Stomach (tissue), 9 donors: ENCODE results near the gene ANKRD11. TPM values are rescaled to one million over a fixed set of nuclear protein-coding genes. Genes with fewer than 3 reads are reported as not detected.
A peak's percentile ranks its signal among the peaks of the same experiment; 100 is the strongest.

Experiments used
- DNase-seq, 2 donors: peaks; one replicate each; pipeline versions ENCODE4 v3.0.0 to v3.0.0-alpha.2; 2013 to 2019
- H3K27ac ChIP-seq, 5 donors: fragments of 200-600 bp in 4 of 5; sonication (generic) in 4 of 5; one replicate each; pipeline ENCODE4 v1.5.1; 2013 to 2019; ENCODE audit warnings: mild to moderate bottlenecking in 1 of 5, moderate library complexity in 1 of 5
- H3K27me3 ChIP-seq, 3 donors: fragments of 200-600 bp; sonication (generic); one replicate each; pipeline ENCODE4 v1.5.1; 2017 to 2019; ENCODE audit warnings: mixed run types in 1 of 3
- H3K36me3 ChIP-seq, 4 donors: fragments of 200-600 bp; sonication (generic); 1 replicate in 3 of 4; 2 replicates in 1 of 4; pipeline ENCODE4 v1.5.1; 2016 to 2019
- H3K4me1 ChIP-seq, 4 donors: fragments of 200-600 bp; sonication (generic); one replicate each; pipeline ENCODE4 v1.5.1; 2016 to 2019
- H3K4me3 ChIP-seq, 4 donors: fragments of 200-600 bp; sonication (generic) in 3 of 4; one replicate each; pipeline ENCODE4 v1.5.1; 2016 to 2019; ENCODE audit warnings: mild to moderate bottlenecking in 1 of 4
- H3K9me3 ChIP-seq, 4 donors: fragments of 200-600 bp; sonication (generic); one replicate each; pipeline ENCODE4 v1.5.1; 2016 to 2019
- EP300 ChIP-seq: sonication (generic); formaldehyde crosslinking; IDR thresholded peaks from one replicate; pipeline ENCODE4 v1.6.1; 2017; ENCODE audit warnings: antibody characterized with exemption
- POLR2A ChIP-seq, 4 donors: fragments of 450-650 bp; IDR thresholded peaks; one replicate each; pipeline ENCODE4 v1.6.1; 2016; ENCODE audit warnings: antibody characterized with exemption in 4 of 4, control low read depth in 2 of 4, mild to moderate bottlenecking in 1 of 4, moderate library complexity in 1 of 4
- POLR2AphosphoS5 ChIP-seq, 3 donors: sonication (generic); formaldehyde crosslinking; IDR thresholded peaks; one replicate each; pipeline ENCODE4 v1.6.1; 2016; ENCODE audit warnings: antibody characterized with exemption in 3 of 3
- WGBS, 5 donors: extraction: QIAGEN DNeasy Blood & Tissue Kit in 3 of 5; methylation state at CpG; one replicate each; pipeline versions ENCODE4 v1.1.5 to v1.1.7; 2013 to 2018; 5-methylcytosine and 5-hydroxymethylcytosine counted together
- intact Hi-C: fragments of 100-400 bp; cut with DNase I; formaldehyde crosslinking; loops from one replicate; pipeline ENCODE4 v1.15.1; 2023; ENCODE audit warnings: low total_unique reads
- polyA plus RNA-seq, 3 donors: library from polyadenylated mRNA; stranded (reverse); fragments of 200-250 nt; gene quantifications; one replicate each; pipeline ENCODE4 v1.2.3, GENCODE V29; 2013
- total RNA-seq, 5 donors: library from RNA; depleted of rRNA; stranded (reverse); fragments of >200 nt; gene quantifications; one replicate each; pipeline versions ENCODE4 v1.1.0 to v1.2.3, GENCODE V29; 2014 to 2016
- TF ChIP-seq, protein P1 (sequence below), 7 experiments: fragments of 450-650 bp in 4 of 7; fragments of 200-600 bp in 3 of 7; sonication (generic) in 3 of 7; IDR thresholded peaks; one replicate each; pipeline ENCODE4 v1.5.1; 2016 to 2019; ENCODE audit warnings: antibody characterized with exemption in 7 of 7, control low read depth in 2 of 7, mild to moderate bottlenecking in 1 of 7
- donor health status: healthy with polysubstance abuse.
- donor health status: Bipolar disorder and iron deficiency.
- donor health status: healthy.

ANKRD11 gene
- total and polyA plus RNA-seq, 8 donors = 25.4 to 350 (median 88.7) TPM

DNA sequence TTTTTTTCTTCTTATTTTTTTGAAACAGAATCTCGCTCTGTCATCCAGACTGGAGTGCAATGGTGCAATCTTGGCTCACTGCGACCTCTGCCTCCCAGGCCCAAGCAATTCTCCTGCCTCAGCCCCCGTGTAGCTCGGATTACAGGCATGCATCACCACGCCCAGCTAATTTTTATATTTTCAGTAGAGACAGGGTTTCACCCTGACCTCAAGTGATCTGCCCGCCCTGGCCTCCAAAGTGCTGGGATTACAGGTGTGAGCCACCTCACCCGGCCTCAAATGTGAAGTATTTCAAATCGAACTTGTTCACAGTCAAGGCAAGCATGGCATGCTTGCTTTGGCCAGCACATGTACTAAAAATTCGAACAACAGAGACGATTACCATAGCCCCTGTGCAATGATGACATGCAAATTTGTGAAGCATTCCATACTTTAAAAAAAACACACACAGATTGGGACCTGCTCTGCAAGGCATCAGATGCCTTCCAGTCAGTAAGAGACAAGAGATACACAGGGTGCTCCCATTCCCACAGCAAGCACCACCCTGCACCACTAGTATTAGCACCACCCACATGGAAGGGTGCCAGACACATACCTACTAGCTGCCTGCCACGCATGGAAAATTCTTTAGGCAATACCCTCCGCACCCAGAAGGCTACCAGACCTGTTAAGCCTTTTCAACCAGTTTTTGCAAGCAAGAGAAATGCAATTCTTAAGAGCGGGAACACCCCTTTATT lies 47.2 kb downstream of the ANKRD11 start:
- Histone ChIP-seq H3K9me3 (no peaks in the 10 kb centered on the region), H3K36me3 (no peaks in the 10 kb centered on the region), H3K4me3 (no peak overlapping the region), H3K27me3 (no peaks in the 10 kb centered on the region), H3K27ac (peak overlapping the region in 4 of 5 donors; percentile 23 to 63 (median 41)), H3K4me1 (peaks cover 58 to 99% (median 85%) of the 10 kb centered on the region in 4 donors)
- WGBS, 5 donors = 37 to 40% (median 38%) methylated on average over 13 of the region's 13 CpGs
- peak; percentile 71 to 86 for DNase-seq
- TF ChIP-seq EP300 (no peak), POLR2AphosphoS5 (IDR thresholded peaks at IDR 0.05) (peak in 1 of 3 donors; percentile 12)
- TF ChIP-seq, protein P1, sequence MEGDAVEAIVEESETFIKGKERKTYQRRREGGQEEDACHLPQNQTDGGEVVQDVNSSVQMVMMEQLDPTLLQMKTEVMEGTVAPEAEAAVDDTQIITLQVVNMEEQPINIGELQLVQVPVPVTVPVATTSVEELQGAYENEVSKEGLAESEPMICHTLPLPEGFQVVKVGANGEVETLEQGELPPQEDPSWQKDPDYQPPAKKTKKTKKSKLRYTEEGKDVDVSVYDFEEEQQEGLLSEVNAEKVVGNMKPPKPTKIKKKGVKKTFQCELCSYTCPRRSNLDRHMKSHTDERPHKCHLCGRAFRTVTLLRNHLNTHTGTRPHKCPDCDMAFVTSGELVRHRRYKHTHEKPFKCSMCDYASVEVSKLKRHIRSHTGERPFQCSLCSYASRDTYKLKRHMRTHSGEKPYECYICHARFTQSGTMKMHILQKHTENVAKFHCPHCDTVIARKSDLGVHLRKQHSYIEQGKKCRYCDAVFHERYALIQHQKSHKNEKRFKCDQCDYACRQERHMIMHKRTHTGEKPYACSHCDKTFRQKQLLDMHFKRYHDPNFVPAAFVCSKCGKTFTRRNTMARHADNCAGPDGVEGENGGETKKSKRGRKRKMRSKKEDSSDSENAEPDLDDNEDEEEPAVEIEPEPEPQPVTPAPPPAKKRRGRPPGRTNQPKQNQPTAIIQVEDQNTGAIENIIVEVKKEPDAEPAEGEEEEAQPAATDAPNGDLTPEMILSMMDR (IDR thresholded peaks at IDR 0.05) = no peak
- intact Hi-C loops = no loop called here

- intact Hi-C loops = no loop called here
- Histone ChIP-seq H3K27ac (peak overlapping the region in 4 of 5 donors; percentile 23 to 63 (median 41)), H3K36me3 (no peaks in the 10 kb centered on the region), H3K4me1 (peaks cover 55 to 99% (median 86%) of the 10 kb centered on the region in 4 donors), H3K4me3 (no peak overlapping the region), H3K9me3 (no peaks in the 10 kb centered on the region), H3K27me3 (no peaks in the 10 kb centered on the region)
- TF ChIP-seq POLR2A (IDR thresholded peaks at IDR 0.05) (no peak), POLR2AphosphoS5 (IDR thresholded peaks at IDR 0.05) (no peak), EP300 (no peak)
- TF ChIP-seq, protein P1 (IDR thresholded peaks at IDR 0.05) = no peak
- WGBS, 5 donors = 31 to 48% (median 42%) methylated on average over 10 of the region's 10 CpGs
- DNase-seq = no peak
These were observed 47.8 kb downstream of the ANKRD11 start for GRCh38 chr16:89442588-89442987.

GRCh38 chr16:89439659-89440058 lies 50.7 kb downstream of the ANKRD11 start:
- no peak overlapping the region for H3K4me3 ChIP-seq
- no peak for DNase-seq
- no peak overlapping the region for H3K27ac ChIP-seq
- H3K9me3 ChIP-seq = no peaks in the 10 kb centered on the region
- no peaks in the 10 kb centered on the region for H3K27me3 ChIP-seq
- peaks cover 28 to 99% (median 74%) of the 10 kb centered on the region in 4 donors for H3K4me1 ChIP-seq
- 86 to 91% (median 89%) methylated on average over 5 of the region's 5 CpGs for WGBS, 5 donors
- no peak for TF ChIP-seq EP300
- intact Hi-C loops = no loop called here
- H3K36me3 ChIP-seq = peaks cover 0 to 5% (median 0%) of the 10 kb centered on the region in 4 donors

DNA sequence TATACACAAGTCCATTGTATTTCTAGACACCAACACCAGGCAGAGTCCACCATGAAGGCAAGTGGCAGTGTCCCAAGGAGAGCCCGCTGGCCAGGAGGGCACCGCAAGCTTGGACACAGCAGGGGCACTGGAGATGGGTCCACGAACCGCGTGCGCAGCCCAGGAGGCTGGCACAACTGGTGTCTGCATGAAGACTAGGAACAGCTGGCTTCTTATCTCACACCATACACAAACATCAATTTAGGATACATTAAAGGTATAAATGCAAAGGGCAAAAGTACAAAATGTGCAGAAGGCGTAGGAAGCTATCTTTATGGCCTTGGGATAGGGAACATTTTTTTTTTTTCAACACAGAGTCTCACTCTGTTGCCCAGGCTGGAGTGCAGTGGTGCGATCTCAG lies 52.4 kb downstream of the ANKRD11 start:
- peaks cover 19 to 99% (median 69%) of the 10 kb centered on the region in 4 donors for H3K4me1 ChIP-seq

More for the DNA sequence above, 52.4 kb downstream of the ANKRD11 start:
- WGBS, 5 donors = 78 to 93% (median 89%) methylated on average over 8 of the region's 8 CpGs
- intact Hi-C loops = no loop called here
- Histone ChIP-seq H3K9me3 (no peaks in the 10 kb centered on the region), H3K27ac (no peak overlapping the region), H3K4me3 (no peak overlapping the region), H3K36me3 (peaks cover 0 to 5% (median 0%) of the 10 kb centered on the region in 4 donors), H3K27me3 (no peaks in the 10 kb centered on the region)
- TF ChIP-seq POLR2A (IDR thresholded peaks at IDR 0.05) (no peak), EP300 (no peak), POLR2AphosphoS5 (IDR thresholded peaks at IDR 0.05) (no peak)
- TF ChIP-seq, protein P1 (IDR thresholded peaks at IDR 0.05) = no peak
- DNase-seq = no peak
